ENCODE measurements around the gene DROSHA.

The DROSHA gene

GRCh38 chr5:31511305-31511704 is 20.6 kb downstream of the DROSHA start:
- no peak for TF ChIP-seq CTCF (IDR thresholded peaks at IDR 0.05)

- TF ChIP-seq CTCF (IDR thresholded peaks at IDR 0.05), result no peak
These were observed 27.4 kb downstream of the DROSHA start for GRCh38 chr5:31504529-31504928.

- no peak for TF ChIP-seq CTCF (IDR thresholded peaks at IDR 0.05)
These were observed 29.4 kb downstream of the DROSHA start for GRCh38 chr5:31502506-31502905.

GRCh38 chr5:31500256-31500655 is 31.6 kb downstream of the DROSHA start:
- TF ChIP-seq CTCF (IDR thresholded peaks at IDR 0.05), result no peak

- no peak for TF ChIP-seq CTCF (IDR thresholded peaks at IDR 0.05)
These were observed 35.0 kb downstream of the DROSHA start for GRCh38 chr5:31496891-31497290.

GRCh38 chr5:31496301-31496700 is 35.6 kb downstream of the DROSHA start:
- TF ChIP-seq CTCF (IDR thresholded peaks at IDR 0.05), result no peak

- no peak for TF ChIP-seq CTCF (IDR thresholded peaks at IDR 0.05)
These were observed 36.6 kb downstream of the DROSHA start for GRCh38 chr5:31495336-31495735.

- TF ChIP-seq CTCF (IDR thresholded peaks at IDR 0.05), result no peak
These were observed 39.0 kb downstream of the DROSHA start for GRCh38 chr5:31492869-31493268.

All from LNCAP (cell line).